Peyer's patch (tissue), 4 donors: ENCODE data around the gene MUC15. TPM values are rescaled to one million over a fixed set of nuclear protein-coding genes. Genes with fewer than 3 reads are reported as not detected.

ENCODE experiments used
- DNase-seq, 3 donors: peaks; one replicate each; pipeline ENCODE4 v3.0.0-alpha.2; 2017 to 2019
- H3K27ac ChIP-seq, 4 donors: fragments of 200-600 bp; sonication (generic); one replicate each; pipeline ENCODE4 v1.5.1; 2016 to 2019
- H3K27me3 ChIP-seq, 2 donors: fragments of 200-600 bp; sonication (generic); one replicate each; pipeline ENCODE4 v1.5.1; 2019
- H3K36me3 ChIP-seq, 3 donors: fragments of 200-600 bp; sonication (generic); one replicate each; pipeline ENCODE4 v1.5.1; 2016 to 2019
- H3K4me1 ChIP-seq, 4 donors: fragments of 200-600 bp; sonication (generic); one replicate each; pipeline ENCODE4 v1.5.1; 2016 to 2019
- H3K4me3 ChIP-seq, 4 donors: fragments of 200-600 bp; sonication (generic); 1 replicate in 3 of 4; 2 replicates in 1 of 4; pipeline ENCODE4 v1.5.1; 2016 to 2019; ENCODE audit warnings: mild to moderate bottlenecking in 1 of 4
- H3K9me3 ChIP-seq, 4 donors: fragments of 200-600 bp; sonication (generic); one replicate each; pipeline ENCODE4 v1.5.1; 2016 to 2019; ENCODE audit warnings: mild to moderate bottlenecking in 1 of 4
- POLR2A ChIP-seq, 2 donors: fragments of 450-650 bp; IDR thresholded peaks; one replicate each; pipeline ENCODE4 v1.5.1; 2017; ENCODE audit warnings: antibody characterized with exemption in 2 of 2, mild to moderate bottlenecking in 2 of 2, moderate library complexity in 2 of 2
- total RNA-seq, 4 donors: library from RNA; depleted of rRNA; stranded (reverse); fragments of >200 nt; gene quantifications; one replicate each; pipeline ENCODE4 v1.1.0, GENCODE V29; 2016
- TF ChIP-seq, protein P1 (sequence below), 6 experiments: fragments of 450-650 bp in 4 of 6; fragments of 200-600 bp in 2 of 6; sonication (generic) in 1 of 6; IDR thresholded peaks; one replicate each; pipeline ENCODE4 v1.5.1; 2017 to 2019; ENCODE audit warnings: antibody characterized with exemption in 6 of 6, mild to moderate bottlenecking in 3 of 6, moderate library complexity in 1 of 6

MUC15 gene
- total RNA-seq, 4 donors from 2014 or later: not detected

DNA sequence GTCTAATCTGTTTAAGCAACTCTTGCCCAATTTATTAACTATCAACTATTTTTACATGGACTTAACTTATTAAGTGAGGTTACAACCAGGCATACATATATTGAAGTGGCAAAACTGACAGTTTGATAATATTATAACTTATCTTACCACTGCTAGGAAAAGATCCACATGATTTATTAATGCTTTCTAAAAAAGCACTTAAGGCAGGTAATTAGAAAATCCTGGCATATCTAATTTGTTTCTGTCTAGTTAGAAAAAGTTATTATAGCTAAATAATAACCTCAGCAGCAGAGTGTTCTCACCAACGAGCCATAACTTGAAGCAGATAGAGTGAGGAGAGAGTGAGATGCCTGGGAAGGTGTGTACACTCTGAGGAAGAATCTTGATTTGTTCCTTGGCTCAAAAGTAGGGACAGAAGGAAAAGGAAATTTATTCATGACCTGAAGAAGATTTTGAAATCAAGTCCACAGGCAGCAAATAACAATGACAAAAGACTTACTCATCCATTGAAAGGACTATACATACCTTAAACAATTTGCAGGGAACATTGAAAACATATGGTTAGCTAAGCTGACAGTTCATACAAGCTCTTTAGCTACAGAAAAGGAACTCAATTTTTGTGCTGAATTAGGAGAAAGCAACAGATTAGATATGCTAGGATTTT, 7.1 kb upstream of the MUC15 start:
- no peak overlapping the region for H3K4me3 ChIP-seq
- H3K27ac ChIP-seq: no peak overlapping the region
- no peaks in the 10 kb centered on the region for H3K36me3 ChIP-seq
- no peaks in the 10 kb centered on the region for H3K9me3 ChIP-seq
- TF ChIP-seq, protein P1, sequence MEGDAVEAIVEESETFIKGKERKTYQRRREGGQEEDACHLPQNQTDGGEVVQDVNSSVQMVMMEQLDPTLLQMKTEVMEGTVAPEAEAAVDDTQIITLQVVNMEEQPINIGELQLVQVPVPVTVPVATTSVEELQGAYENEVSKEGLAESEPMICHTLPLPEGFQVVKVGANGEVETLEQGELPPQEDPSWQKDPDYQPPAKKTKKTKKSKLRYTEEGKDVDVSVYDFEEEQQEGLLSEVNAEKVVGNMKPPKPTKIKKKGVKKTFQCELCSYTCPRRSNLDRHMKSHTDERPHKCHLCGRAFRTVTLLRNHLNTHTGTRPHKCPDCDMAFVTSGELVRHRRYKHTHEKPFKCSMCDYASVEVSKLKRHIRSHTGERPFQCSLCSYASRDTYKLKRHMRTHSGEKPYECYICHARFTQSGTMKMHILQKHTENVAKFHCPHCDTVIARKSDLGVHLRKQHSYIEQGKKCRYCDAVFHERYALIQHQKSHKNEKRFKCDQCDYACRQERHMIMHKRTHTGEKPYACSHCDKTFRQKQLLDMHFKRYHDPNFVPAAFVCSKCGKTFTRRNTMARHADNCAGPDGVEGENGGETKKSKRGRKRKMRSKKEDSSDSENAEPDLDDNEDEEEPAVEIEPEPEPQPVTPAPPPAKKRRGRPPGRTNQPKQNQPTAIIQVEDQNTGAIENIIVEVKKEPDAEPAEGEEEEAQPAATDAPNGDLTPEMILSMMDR (IDR thresholded peaks at IDR 0.05): no peak
- H3K27me3 ChIP-seq: no peaks in the 10 kb centered on the region
- H3K4me1 ChIP-seq: no peaks in the 10 kb centered on the region
- no peak for DNase-seq

GRCh38 chr11:26575946-26576345, 3.9 kb upstream of the MUC15 start:
- Histone ChIP-seq H3K4me1 (no peaks in the 10 kb centered on the region), H3K36me3 (no peaks in the 10 kb centered on the region), H3K4me3 (no peak overlapping the region), H3K27me3 (no peaks in the 10 kb centered on the region), H3K9me3 (no peaks in the 10 kb centered on the region), H3K27ac (no peak overlapping the region)
- no peak for DNase-seq
- TF ChIP-seq, protein P1 (IDR thresholded peaks at IDR 0.05): no peak
- TF ChIP-seq POLR2A (IDR thresholded peaks at IDR 0.05): no peak

- Histone ChIP-seq H3K36me3 (no peaks in the 10 kb centered on the region), H3K4me1 (no peaks in the 10 kb centered on the region), H3K27ac (no peak overlapping the region), H3K4me3 (no peak overlapping the region), H3K9me3 (no peaks in the 10 kb centered on the region), H3K27me3 (no peaks in the 10 kb centered on the region)
- DNase-seq: no peak
- TF ChIP-seq, protein P1 (IDR thresholded peaks at IDR 0.05): no peak
- no peak for TF ChIP-seq POLR2A (IDR thresholded peaks at IDR 0.05)
Observed at GRCh38 chr11:26573896-26574295, 1.8 kb upstream of the MUC15 start.

DNA sequence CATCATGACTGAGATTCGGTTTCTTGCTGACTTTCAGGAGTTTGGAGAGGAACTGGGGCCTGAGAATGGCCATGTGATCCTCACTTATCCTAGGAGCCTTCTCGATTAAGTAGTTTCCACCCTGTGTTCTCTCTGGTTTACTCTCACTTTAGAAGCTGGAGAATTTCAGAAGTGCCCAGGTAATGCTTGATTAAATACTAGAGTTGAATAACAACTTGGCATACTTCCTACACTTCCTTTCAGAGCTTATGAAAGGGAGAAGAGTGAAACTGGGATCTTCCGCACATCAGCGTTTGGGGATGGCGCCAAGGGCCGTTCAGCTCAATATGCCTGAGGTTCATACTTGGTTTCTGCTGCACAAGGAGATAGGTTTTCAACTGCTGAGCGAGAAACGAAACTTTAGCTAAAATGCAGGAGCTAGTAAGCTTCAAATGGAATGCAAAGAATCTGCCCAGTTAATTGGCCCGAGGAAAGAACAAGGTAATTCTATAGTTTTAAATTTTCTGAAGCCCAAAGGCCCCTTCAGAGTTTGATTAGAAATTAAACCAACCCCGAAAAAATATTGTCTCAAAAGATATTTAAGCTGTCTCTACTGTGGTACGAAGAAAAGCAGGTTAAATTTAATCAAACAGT, 823 bp upstream of the MUC15 start:
- Histone ChIP-seq H3K36me3 (no peaks in the 10 kb centered on the region), H3K27me3 (no peaks in the 10 kb centered on the region), H3K4me1 (no peaks in the 10 kb centered on the region), H3K27ac (no peak overlapping the region), H3K9me3 (no peaks in the 10 kb centered on the region), H3K4me3 (no peak overlapping the region)
- no peak for TF ChIP-seq POLR2A (IDR thresholded peaks at IDR 0.05)
- TF ChIP-seq, protein P1 (IDR thresholded peaks at IDR 0.05): no peak
- no peak for DNase-seq

- Histone ChIP-seq H3K27me3 (no peaks in the 10 kb centered on the region), H3K4me3 (no peak overlapping the region), H3K4me1 (no peaks in the 10 kb centered on the region), H3K9me3 (no peaks in the 10 kb centered on the region), H3K27ac (no peak overlapping the region), H3K36me3 (no peaks in the 10 kb centered on the region)
- TF ChIP-seq, protein P1 (IDR thresholded peaks at IDR 0.05): no peak
- no peak for TF ChIP-seq POLR2A (IDR thresholded peaks at IDR 0.05)
- DNase-seq: no peak
Observed at GRCh38 chr11:26569646-26570045, 2.4 kb downstream of the MUC15 start.
